ENCODE results near the gene ASRGL1. TPM values are rescaled to one million over a fixed set of nuclear protein-coding genes. Genes with fewer than 3 reads are reported as not detected.

The ASRGL1 gene
- total RNA-seq, 4 donors from 2014 or later: 10.9 to 133 (median 30.0) TPM

- no peaks in the 10 kb centered on the region for H3K36me3 ChIP-seq
- H3K9me3 ChIP-seq: no peaks in the 10 kb centered on the region
- H3K4me1 ChIP-seq: no peaks in the 10 kb centered on the region
- no peak overlapping the region for H3K27ac ChIP-seq
- TF ChIP-seq CTCF (IDR thresholded peaks at IDR 0.05): no peak
- DNase-seq: no peak
- H3K4me3 ChIP-seq: no peak overlapping the region
- intact Hi-C loops (cut with DNase I; ENCODE audit: low total_unique reads): no loop called here
- no peaks in the 10 kb centered on the region for H3K27me3 ChIP-seq
Observed at GRCh38 chr11:62410972-62411371, 73.7 kb downstream of the ASRGL1 start.

- Histone ChIP-seq H3K27me3 (no peaks in the 10 kb centered on the region), H3K36me3 (no peaks in the 10 kb centered on the region), H3K4me1 (no peaks in the 10 kb centered on the region), H3K4me3 (no peak overlapping the region), H3K9me3 (no peaks in the 10 kb centered on the region), H3K27ac (no peak overlapping the region)
- TF ChIP-seq CTCF (IDR thresholded peaks at IDR 0.05) (no peak), POLR2A (IDR thresholded peaks at IDR 0.05) (no peak)
- no peak for DNase-seq
- intact Hi-C loops (cut with DNase I; ENCODE audit: low total_unique reads): no loop called here
Observed at GRCh38 chr11:62411524-62411923, 74.3 kb downstream of the ASRGL1 start.

- Histone ChIP-seq H3K4me3 (no peak overlapping the region), H3K9me3 (no peaks in the 10 kb centered on the region), H3K27me3 (no peaks in the 10 kb centered on the region), H3K4me1 (no peaks in the 10 kb centered on the region), H3K27ac (no peak overlapping the region), H3K36me3 (no peaks in the 10 kb centered on the region)
- DNase-seq: no peak
- intact Hi-C loops (cut with DNase I; ENCODE audit: low total_unique reads): no loop called here
- TF ChIP-seq CTCF (IDR thresholded peaks at IDR 0.05): no peak
- no peak for TF ChIP-seq POLR2A (IDR thresholded peaks at IDR 0.05)
Observed at GRCh38 chr11:62413060-62413696, 75.9 kb downstream of the ASRGL1 start.

DNA sequence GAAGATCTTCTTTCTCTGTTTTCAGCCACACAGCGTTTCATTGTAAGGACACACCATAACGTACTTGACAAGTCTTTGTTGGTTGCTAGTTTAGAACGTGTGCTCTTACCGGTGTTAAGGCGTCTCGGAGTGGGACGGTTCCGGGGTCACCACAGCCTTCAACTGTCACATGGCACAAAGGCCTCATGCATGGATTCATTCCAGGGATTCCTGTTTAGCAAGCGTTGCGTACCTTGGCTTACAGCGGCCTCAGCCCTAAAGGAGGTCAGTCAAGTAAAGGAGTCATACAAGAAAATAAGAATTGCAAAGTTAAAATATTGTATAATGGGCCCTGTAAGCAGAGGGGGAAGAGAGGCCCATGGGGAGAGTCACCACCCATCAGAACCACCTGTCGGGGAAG, 79.3 kb downstream of the ASRGL1 start:
- Histone ChIP-seq H3K36me3 (no peaks in the 10 kb centered on the region), H3K9me3 (no peaks in the 10 kb centered on the region), H3K4me3 (no peak overlapping the region), H3K27me3 (no peaks in the 10 kb centered on the region), H3K4me1 (peaks cover 0 to 5% of the 10 kb centered on the region in 2 donors), H3K27ac (no peak overlapping the region)
- no peak for TF ChIP-seq CTCF (IDR thresholded peaks at IDR 0.05)
- no peak for TF ChIP-seq POLR2A (IDR thresholded peaks at IDR 0.05)
- no peak for DNase-seq
- intact Hi-C loops (cut with DNase I; ENCODE audit: low total_unique reads): no loop called here

DNA sequence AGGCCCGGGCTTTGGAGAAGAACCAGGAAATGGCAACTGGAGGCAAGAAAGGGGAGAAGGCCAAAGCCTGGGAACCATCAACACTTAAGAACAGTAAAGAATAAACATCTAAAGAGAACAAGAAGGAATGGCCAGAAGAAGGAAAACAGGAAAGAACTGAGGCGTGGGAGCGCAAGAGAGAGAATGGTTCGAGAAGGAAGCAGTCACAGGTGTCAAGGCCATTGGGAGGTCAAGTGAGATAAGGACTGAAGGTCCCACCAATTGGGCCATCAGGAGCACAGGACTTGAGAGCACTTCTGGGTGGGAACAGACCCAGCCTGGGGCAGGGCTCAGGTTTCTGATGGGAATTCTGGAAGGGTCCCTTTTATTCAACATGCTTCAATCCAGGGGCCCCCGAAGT, 80.9 kb downstream of the ASRGL1 start:
- intact Hi-C loops (cut with DNase I; ENCODE audit: low total_unique reads): no loop called here
- Histone ChIP-seq H3K4me1 (peaks cover 0 to 5% of the 10 kb centered on the region in 2 donors), H3K36me3 (no peaks in the 10 kb centered on the region), H3K27me3 (no peaks in the 10 kb centered on the region), H3K4me3 (no peak overlapping the region), H3K27ac (peak overlapping the region; percentile 76 to 90), H3K9me3 (no peaks in the 10 kb centered on the region)
- no peak for TF ChIP-seq POLR2A (IDR thresholded peaks at IDR 0.05)
- no peak for TF ChIP-seq CTCF (IDR thresholded peaks at IDR 0.05)
- no peak for DNase-seq

Measured in uterus (tissue), 4 donors.